CD4-positive, alpha-beta memory T cell (primary cell): ENCODE data around the gene PTPN1. TPM values are rescaled to one million over a fixed set of nuclear protein-coding genes. Genes with fewer than 3 reads are reported as not detected.

ENCODE experiments used
- CTCF ChIA-PET: fragments of 350-600 bp; sonication (Branson Sonifier 250); formaldehyde crosslinking; loops from one replicate; lab custom pipeline; 2021; ENCODE audit warnings: inconsistent platforms; ENCODE audit not compliant: partially characterized antibody; lab: Charles Lee
- POLR2A ChIA-PET: fragments of 350-600 bp; sonication (Branson Sonifier 250); formaldehyde crosslinking; loops from one replicate; lab custom pipeline; 2021; ENCODE audit not compliant: partially characterized antibody; lab: Charles Lee
- DNase-seq, 5 donors: peaks; one replicate each; pipeline versions ENCODE4 v3.0.0 to v3.0.0-alpha.2; 2020 to 2022; ENCODE audit warnings: mixed read lengths in 1 of 5
- H3K27ac ChIP-seq: one replicate; pipeline ENCODE4 v1.7.0; 2013; ENCODE audit warnings: low read depth, low read length
- H3K27me3 ChIP-seq: 2 replicates; pipeline ENCODE4 v1.7.0; 2013; ENCODE audit warnings: mild to moderate bottlenecking, low read length, moderate library complexity; ENCODE audit not compliant: insufficient read depth
- H3K36me3 ChIP-seq: 2 replicates; pipeline ENCODE4 v1.7.0; 2013; ENCODE audit warnings: mild to moderate bottlenecking, low read length, moderate library complexity; ENCODE audit not compliant: insufficient read depth
- H3K4me1 ChIP-seq: 2 replicates; pipeline ENCODE4 v1.7.0; 2013; ENCODE audit warnings: mild to moderate bottlenecking, low read length, moderate library complexity; ENCODE audit not compliant: insufficient read depth
- H3K4me3 ChIP-seq, 2 donors: one replicate each; pipeline ENCODE4 v1.7.0; 2013; ENCODE audit warnings: low read length in 2 of 2, mild to moderate bottlenecking in 1 of 2
- H3K9me3 ChIP-seq, 2 donors: one replicate each; pipeline ENCODE4 v1.7.0; 2013; ENCODE audit warnings: low read length in 2 of 2, control low read depth in 1 of 2; ENCODE audit not compliant: control insufficient read depth in 1 of 2
- H3K27ac Mint-ChIP-seq, 7 donors: one replicate each; pipeline ENCODE4 v1.8.0; 2020 to 2021; ENCODE audit warnings: mixed read lengths in 7 of 7, mild to moderate bottlenecking in 6 of 7, inconsistent platforms in 3 of 7, moderate library complexity in 3 of 7
- H3K27me3 Mint-ChIP-seq, 2 donors: one replicate each; pipeline ENCODE4 v1.8.0; 2020 to 2021; ENCODE audit warnings: mixed read lengths in 2 of 2
- H3K36me3 Mint-ChIP-seq, 2 donors: one replicate each; pipeline ENCODE4 v1.8.0; 2020 to 2021; ENCODE audit warnings: mixed read lengths in 2 of 2, inconsistent platforms in 1 of 2, mild to moderate bottlenecking in 1 of 2
- H3K4me1 Mint-ChIP-seq, 4 donors: one replicate each; pipeline ENCODE4 v1.8.0; 2020 to 2021; ENCODE audit warnings: mixed read lengths in 4 of 4, mild to moderate bottlenecking in 1 of 4
- H3K4me3 Mint-ChIP-seq, 8 donors: one replicate each; pipeline ENCODE4 v1.8.0; 2020 to 2021; ENCODE audit warnings: mixed read lengths in 8 of 8, mild to moderate bottlenecking in 7 of 8, moderate library complexity in 6 of 8, inconsistent platforms in 3 of 8
- H3K9me3 Mint-ChIP-seq, 8 donors: one replicate each; pipeline ENCODE4 v1.8.0; 2020 to 2021; ENCODE audit warnings: mixed read lengths in 8 of 8, mild to moderate bottlenecking in 5 of 8, inconsistent platforms in 3 of 8, moderate library complexity in 1 of 8
- intact Hi-C: fragments of 100-400 bp; cut with micrococcal nuclease; formaldehyde crosslinking; loops from one replicate; pipeline ENCODE4 v1.15.1; 2023
- polyA plus RNA-seq, 2 donors: library from polyadenylated mRNA; unstranded; fragments of 300-500 nt; fragmentation: Illumina TruSeq; gene quantifications; one replicate each; pipeline ENCODE4 v1.2.3, GENCODE V29; 2021
- total RNA-seq, 2 experiments: library from RNA; stranded (reverse); gene quantifications; one replicate each; pipeline ENCODE4 v1.2.3, GENCODE V29; 2021

Gene PTPN1
- total and polyA plus RNA-seq, 4 experiments from 2014 or later, result 21.0 to 61.5 (median 50.3) TPM

DNA sequence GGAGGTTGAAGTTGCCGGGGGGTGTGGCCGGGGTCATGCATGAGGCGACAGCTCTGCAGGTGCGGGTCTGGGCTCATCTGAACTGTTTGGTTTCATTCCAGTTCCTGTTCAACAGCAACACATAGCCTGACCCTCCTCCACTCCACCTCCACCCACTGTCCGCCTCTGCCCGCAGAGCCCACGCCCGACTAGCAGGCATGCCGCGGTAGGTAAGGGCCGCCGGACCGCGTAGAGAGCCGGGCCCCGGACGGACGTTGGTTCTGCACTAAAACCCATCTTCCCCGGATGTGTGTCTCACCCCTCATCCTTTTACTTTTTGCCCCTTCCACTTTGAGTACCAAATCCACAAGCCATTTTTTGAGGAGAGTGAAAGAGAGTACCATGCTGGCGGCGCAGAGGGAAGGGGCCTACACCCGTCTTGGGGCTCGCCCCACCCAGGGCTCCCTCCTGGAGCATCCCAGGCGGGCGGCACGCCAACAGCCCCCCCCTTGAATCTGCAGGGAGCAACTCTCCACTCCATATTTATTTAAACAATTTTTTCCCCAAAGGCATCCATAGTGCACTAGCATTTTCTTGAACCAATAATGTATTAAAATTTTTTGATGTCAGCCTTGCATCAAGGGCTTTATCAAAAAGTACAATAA lies 72.5 kb downstream of the PTPN1 start:
- ChIA-PET POLR2A (no interaction called here), CTCF (interaction anchor here (1.4 to 16.4 kb wide), 2 partner anchors 17 to 79 kb away, joined by 3 to 244 read pairs; no protein-coding TSS in a partner anchor)
- Histone ChIP-seq H3K4me1 (no peaks in the 10 kb centered on the region), H3K27me3 (no peaks in the 10 kb centered on the region), H3K9me3 (no peaks in the 10 kb centered on the region), H3K27ac (no peak overlapping the region), H3K36me3 (peaks cover 87% of the 10 kb centered on the region), H3K4me3 (no peak overlapping the region)
- Mint-ChIP-seq H3K4me1 (peaks cover 0 to 6% (median 2%) of the 10 kb centered on the region in 4 donors), H3K4me3 (no peak overlapping the region), H3K9me3 (no peaks in the 10 kb centered on the region), H3K36me3 (peaks cover 44 to 92% of the 10 kb centered on the region in 2 donors), H3K27ac (peak overlapping the region in 1 of 7 donors; percentile 46), H3K27me3 (no peaks in the 10 kb centered on the region)
- DNase-seq, result no peak
- intact Hi-C loops, result no loop called here

DNA sequence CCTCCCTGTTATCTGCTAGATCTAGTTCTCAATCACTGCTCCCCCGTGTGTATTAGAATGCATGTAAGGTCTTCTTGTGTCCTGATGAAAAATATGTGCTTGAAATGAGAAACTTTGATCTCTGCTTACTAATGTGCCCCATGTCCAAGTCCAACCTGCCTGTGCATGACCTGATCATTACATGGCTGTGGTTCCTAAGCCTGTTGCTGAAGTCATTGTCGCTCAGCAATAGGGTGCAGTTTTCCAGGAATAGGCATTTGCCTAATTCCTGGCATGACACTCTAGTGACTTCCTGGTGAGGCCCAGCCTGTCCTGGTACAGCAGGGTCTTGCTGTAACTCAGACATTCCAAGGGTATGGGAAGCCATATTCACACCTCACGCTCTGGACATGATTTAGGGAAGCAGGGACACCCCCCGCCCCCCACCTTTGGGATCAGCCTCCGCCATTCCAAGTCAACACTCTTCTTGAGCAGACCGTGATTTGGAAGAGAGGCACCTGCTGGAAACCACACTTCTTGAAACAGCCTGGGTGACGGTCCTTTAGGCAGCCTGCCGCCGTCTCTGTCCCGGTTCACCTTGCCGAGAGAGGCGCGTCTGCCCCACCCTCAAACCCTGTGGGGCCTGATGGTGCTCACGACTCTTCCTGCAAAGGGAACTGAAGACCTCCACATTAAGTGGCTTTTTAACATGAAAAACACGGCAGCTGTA lies 73.4 kb downstream of the PTPN1 start:
- ChIA-PET POLR2A (interaction anchor here (1.4 kb wide), 1 partner anchor 79 kb away, joined by 3 read pairs; no protein-coding TSS in a partner anchor), CTCF (interaction anchor here (1.2 to 2.1 kb wide), 4 partner anchors 9 to 396 kb away, joined by 6 to 8 read pairs (median 8); no protein-coding TSS in a partner anchor)
- H3K36me3 Mint-ChIP-seq, result peaks cover 38 to 91% of the 10 kb centered on the region in 2 donors
- Histone ChIP-seq H3K4me3 (no peak overlapping the region), H3K9me3 (no peaks in the 10 kb centered on the region), H3K27ac (no peak overlapping the region), H3K4me1 (no peaks in the 10 kb centered on the region), H3K36me3 (peaks cover 83% of the 10 kb centered on the region), H3K27me3 (no peaks in the 10 kb centered on the region)
- intact Hi-C loops, result no loop called here
- no peak overlapping the region for H3K4me3 Mint-ChIP-seq
- H3K27ac Mint-ChIP-seq, result peak overlapping the region in 1 of 7 donors; percentile 38
- peaks cover 1 to 12% (median 6%) of the 10 kb centered on the region in 4 donors for H3K4me1 Mint-ChIP-seq
- no peak for DNase-seq
- H3K9me3 Mint-ChIP-seq, result no peaks in the 10 kb centered on the region
- H3K27me3 Mint-ChIP-seq, result no peaks in the 10 kb centered on the region

DNA sequence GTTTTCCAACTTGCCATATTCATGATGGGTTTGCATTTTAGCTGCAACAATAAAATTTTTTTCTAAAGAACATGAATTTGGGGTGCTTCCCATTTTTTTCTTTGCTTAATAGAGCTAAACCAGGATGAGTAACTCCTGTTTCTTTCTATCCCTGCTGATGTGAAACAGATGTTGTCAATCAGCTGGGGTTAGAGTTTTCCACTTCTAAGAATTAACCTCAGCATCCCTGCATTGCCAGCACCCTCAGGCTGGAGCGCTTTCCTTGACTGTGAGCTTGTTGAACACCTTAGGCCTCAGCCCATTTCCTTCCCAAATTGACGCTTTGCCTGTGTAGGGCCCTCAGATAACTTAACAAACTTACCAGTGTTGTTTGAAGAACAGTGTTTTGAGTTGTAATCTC lies 74.5 kb downstream of the PTPN1 start:
- Histone ChIP-seq H3K27me3 (no peaks in the 10 kb centered on the region), H3K27ac (no peak overlapping the region), H3K36me3 (peaks cover 72% of the 10 kb centered on the region), H3K4me3 (no peak overlapping the region), H3K4me1 (no peaks in the 10 kb centered on the region), H3K9me3 (no peaks in the 10 kb centered on the region)
- no peak overlapping the region for H3K27ac Mint-ChIP-seq
- H3K9me3 Mint-ChIP-seq, result no peaks in the 10 kb centered on the region
- CTCF ChIA-PET, result interaction anchor here (0.5 to 2.1 kb wide), 8 partner anchors 8 to 401 kb away, joined by 3 to 8 read pairs (median 4); no protein-coding TSS in a partner anchor
- no peaks in the 10 kb centered on the region for H3K27me3 Mint-ChIP-seq
- H3K36me3 Mint-ChIP-seq, result peaks cover 28 to 80% of the 10 kb centered on the region in 2 donors
- intact Hi-C loops, result no loop called here
- no peak for DNase-seq
- H3K4me3 Mint-ChIP-seq, result no peak overlapping the region
- POLR2A ChIA-PET, result interaction anchor here (1.0 to 1.4 kb wide), 2 partner anchors 80 to 101 kb away, joined by 3 read pairs; no protein-coding TSS in a partner anchor
- H3K4me1 Mint-ChIP-seq, result peaks cover 1 to 12% (median 6%) of the 10 kb centered on the region in 4 donors

DNA sequence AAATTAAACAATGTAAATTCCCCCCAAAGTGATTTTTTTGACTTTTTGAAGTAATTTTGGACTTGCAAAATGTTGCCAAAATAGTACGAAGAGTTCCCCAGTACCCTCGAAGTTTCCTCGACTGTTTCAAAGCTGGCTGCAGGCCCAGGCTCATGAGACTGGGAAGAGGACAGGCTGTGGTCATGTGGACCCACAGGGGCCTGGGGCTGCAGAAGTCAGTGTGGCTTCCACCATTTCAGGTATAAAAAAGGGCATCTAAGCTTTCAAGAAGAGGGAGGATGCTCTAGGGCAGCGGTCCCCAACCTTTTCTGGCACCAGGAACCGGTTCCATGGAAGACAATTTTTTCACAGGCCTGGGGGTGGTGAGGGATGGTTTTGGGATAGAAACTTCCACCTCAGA lies 75.0 kb downstream of the PTPN1 start:
- H3K4me3 ChIP-seq, result no peak overlapping the region
- no peaks in the 10 kb centered on the region for H3K4me1 ChIP-seq
- Mint-ChIP-seq H3K4me3 (no peak overlapping the region), H3K9me3 (no peaks in the 10 kb centered on the region), H3K27ac (peak overlapping the region in 1 of 7 donors; percentile 47), H3K36me3 (peaks cover 27 to 75% of the 10 kb centered on the region in 2 donors), H3K4me1 (peaks cover 1 to 12% (median 6%) of the 10 kb centered on the region in 4 donors), H3K27me3 (no peaks in the 10 kb centered on the region)
- peaks cover 67% of the 10 kb centered on the region for H3K36me3 ChIP-seq
- no peaks in the 10 kb centered on the region for H3K27me3 ChIP-seq
- no peaks in the 10 kb centered on the region for H3K9me3 ChIP-seq
- intact Hi-C loops, result no loop called here
- no peak overlapping the region for H3K27ac ChIP-seq
- no peak for DNase-seq
- ChIA-PET CTCF (interaction anchor here (0.7 to 2.4 kb wide), 8 partner anchors 8 to 121 kb away, joined by 3 to 8 read pairs (median 4); no protein-coding TSS in a partner anchor), POLR2A (interaction anchor here (1.0 to 1.4 kb wide), 2 partner anchors 81 to 101 kb away, joined by 3 read pairs; no protein-coding TSS in a partner anchor)

DNA sequence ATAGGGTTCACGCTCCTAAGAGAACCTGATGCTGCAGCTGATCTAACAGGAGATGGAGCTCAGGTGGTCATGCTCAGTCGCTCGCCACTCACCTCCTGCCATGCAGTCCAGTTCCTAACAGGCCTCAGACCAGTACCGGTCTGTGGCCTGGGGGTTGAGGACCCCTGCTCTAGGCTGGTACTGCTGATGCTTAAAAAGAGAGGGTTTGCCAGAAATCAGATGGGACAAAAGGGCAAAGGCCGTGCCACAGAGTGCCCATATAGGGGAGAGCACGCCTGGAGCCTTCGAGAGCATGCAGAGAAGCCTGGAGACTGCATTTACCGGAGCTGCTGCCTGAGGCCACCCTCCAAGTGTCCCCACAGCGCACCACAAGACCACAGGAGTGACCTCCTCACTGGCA lies 75.5 kb downstream of the PTPN1 start:
- intact Hi-C loops, result no loop called here
- Mint-ChIP-seq H3K27ac (peak overlapping the region in 5 of 7 donors; percentile 15 to 47 (median 23)), H3K36me3 (peaks cover 22 to 73% of the 10 kb centered on the region in 2 donors), H3K27me3 (no peaks in the 10 kb centered on the region), H3K4me1 (peaks cover 1 to 15% (median 4%) of the 10 kb centered on the region in 4 donors), H3K9me3 (no peaks in the 10 kb centered on the region), H3K4me3 (peak overlapping the region in 1 of 8 donors; percentile 61)
- Histone ChIP-seq H3K9me3 (no peaks in the 10 kb centered on the region), H3K4me1 (no peaks in the 10 kb centered on the region), H3K4me3 (no peak overlapping the region), H3K27ac (no peak overlapping the region), H3K27me3 (no peaks in the 10 kb centered on the region), H3K36me3 (peaks cover 62% of the 10 kb centered on the region)
- ChIA-PET CTCF (interaction anchor here (0.7 to 2.4 kb wide), 7 partner anchors 8 to 122 kb away, joined by 3 to 8 read pairs (median 3); no protein-coding TSS in a partner anchor), POLR2A (no interaction called here)
- DNase-seq, result no peak

DNA sequence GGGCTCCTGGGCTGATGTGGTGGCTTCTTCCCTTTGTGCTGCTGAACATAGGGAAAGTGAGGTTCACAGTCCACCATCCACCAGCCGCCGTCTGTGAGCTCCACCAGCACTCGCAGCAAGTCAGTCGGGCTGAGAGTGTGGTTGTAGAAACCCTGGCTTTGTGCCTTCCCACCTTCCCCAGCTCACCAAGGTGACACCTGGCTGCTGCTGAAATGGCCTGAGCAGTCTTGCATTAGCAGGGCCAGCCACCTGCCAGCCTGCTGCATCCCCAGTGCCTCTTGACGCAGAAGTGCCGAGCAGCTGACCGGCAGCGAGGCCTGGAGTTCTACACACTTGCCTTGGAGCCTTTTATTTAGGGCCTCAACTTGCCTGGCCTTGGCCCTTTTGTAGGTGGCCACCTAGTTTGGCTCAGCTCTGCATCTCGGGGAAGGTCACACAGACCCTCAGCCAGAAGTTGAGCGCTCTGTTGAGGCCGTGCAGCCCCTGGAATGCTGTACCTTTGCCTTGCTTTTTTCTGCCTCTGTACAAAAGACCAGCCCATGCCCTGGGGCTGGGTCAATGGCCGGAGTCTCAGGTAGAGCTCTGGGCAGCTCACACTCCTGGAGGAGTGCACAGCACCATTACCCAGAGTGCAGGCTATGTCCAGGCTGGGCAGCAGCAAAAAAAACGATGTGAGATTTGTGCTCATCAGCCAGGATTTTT lies 76.5 kb downstream of the PTPN1 start:
- Histone ChIP-seq H3K9me3 (no peaks in the 10 kb centered on the region), H3K27me3 (no peaks in the 10 kb centered on the region), H3K36me3 (peaks cover 52% of the 10 kb centered on the region), H3K4me3 (no peak overlapping the region), H3K27ac (no peak overlapping the region), H3K4me1 (no peaks in the 10 kb centered on the region)
- no peak for DNase-seq
- Mint-ChIP-seq H3K4me1 (peaks cover 1 to 15% (median 4%) of the 10 kb centered on the region in 4 donors), H3K27ac (peak overlapping the region in 2 of 7 donors; percentile 70 to 83), H3K36me3 (peaks cover 15 to 64% of the 10 kb centered on the region in 2 donors), H3K9me3 (no peaks in the 10 kb centered on the region), H3K27me3 (no peaks in the 10 kb centered on the region), H3K4me3 (no peak overlapping the region)
- POLR2A ChIA-PET, result interaction anchor here (0.6 kb wide), 1 partner anchor 75 kb away, joined by 3 read pairs; no protein-coding TSS in a partner anchor
- CTCF ChIA-PET, result interaction anchor here (1.0 to 2.4 kb wide), 12 partner anchors 9 to 108 kb away, joined by 3 to 7 read pairs (median 4); no protein-coding TSS in a partner anchor
- intact Hi-C loops, result no loop called here
